CD14-positive monocyte (primary cell): Measurements from ENCODE around the gene SLC9A9. TPM values are rescaled to one million over a fixed set of nuclear protein-coding genes. Genes with fewer than 3 reads are reported as not detected.

Experiments used
- DNase-seq, 3 donors: peaks; one replicate each; pipeline ENCODE4 v3.0.0-alpha.2; 2011 to 2022
- H2AFZ ChIP-seq: 2 replicates; pipeline ENCODE4 v1.6.0; 2012; ENCODE audit warnings: mild to moderate bottlenecking, low read depth, low read length, inconsistent platforms; ENCODE audit not compliant: insufficient read depth, poor library complexity, severe bottlenecking
- H3K27ac ChIP-seq, 2 donors: 1 replicate in 1 of 2; 2 replicates in 1 of 2; pipeline ENCODE4 v1.5.1; 2012 to 2013; ENCODE audit warnings: low read length in 2 of 2, control low read depth in 1 of 2, inconsistent platforms in 1 of 2, low read depth in 1 of 2, mild to moderate bottlenecking in 1 of 2
- H3K27me3 ChIP-seq, 2 donors: one replicate each; pipeline versions ENCODE4 v1.6.0 to v1.6.1; 2011 to 2013; ENCODE audit warnings: low read length in 2 of 2; ENCODE audit not compliant: control insufficient read depth in 2 of 2, insufficient read depth in 2 of 2
- H3K36me3 ChIP-seq, 2 donors: replicated peaks in 1 of 2; 1 replicate in 1 of 2; 2 replicates in 1 of 2; pipeline versions ENCODE4 v1.5.1 to v1.6.1; 2012 to 2013; ENCODE audit warnings: low read length in 2 of 2, control low read depth in 1 of 2, inconsistent platforms in 1 of 2, mild to moderate bottlenecking in 1 of 2; ENCODE audit not compliant: insufficient read depth in 2 of 2, control insufficient read depth in 1 of 2
- H3K4me1 ChIP-seq, 2 donors: 1 replicate in 1 of 2; 2 replicates in 1 of 2; pipeline versions ENCODE4 v1.5.1 to v1.6.1; 2012 to 2013; ENCODE audit warnings: low read length in 2 of 2, control low read depth in 1 of 2, inconsistent platforms in 1 of 2, mild to moderate bottlenecking in 1 of 2, moderate library complexity in 1 of 2; ENCODE audit not compliant: insufficient read depth in 2 of 2, control insufficient read depth in 1 of 2
- H3K4me2 ChIP-seq: replicated peaks from 2 replicates; pipeline ENCODE3; 2012; ENCODE audit warnings: low read length, moderate library complexity, mild to moderate bottlenecking; ENCODE audit not compliant: poor library complexity, severe bottlenecking; ENCODE audit errors: extremely low read depth
- H3K4me3 ChIP-seq, 3 experiments: fragments of 200-600 bp in 1 of 3; sonication (generic) in 1 of 3; replicated peaks in 1 of 3; 1 replicate in 2 of 3; 2 replicates in 1 of 3; pipeline ENCODE4 v1.5.1; 2011 to 2013; ENCODE audit warnings: low read length in 3 of 3, mild to moderate bottlenecking in 3 of 3, control low read depth in 2 of 3, low read depth in 2 of 3, inconsistent platforms in 1 of 3, moderate library complexity in 1 of 3
- H3K79me2 ChIP-seq: 2 replicates; pipeline ENCODE4 v1.6.0; 2012; ENCODE audit warnings: mild to moderate bottlenecking, control low read depth, inconsistent platforms, low read length, moderate library complexity; ENCODE audit not compliant: insufficient read depth
- H3K9ac ChIP-seq: 2 replicates; pipeline ENCODE4 v1.6.0; 2017; ENCODE audit warnings: low read length, mild to moderate bottlenecking; ENCODE audit not compliant: insufficient read depth, poor library complexity, severe bottlenecking
- H3K9me3 ChIP-seq, 2 donors: replicated peaks in 1 of 2; 1 replicate in 1 of 2; 2 replicates in 1 of 2; pipeline versions ENCODE4 v1.5.1 to v1.6.1; 2012 to 2013; ENCODE audit warnings: low read length in 2 of 2, control low read depth in 1 of 2; ENCODE audit not compliant: control insufficient read depth in 1 of 2, insufficient read depth in 1 of 2
- H4K20me1 ChIP-seq: 2 replicates; pipeline ENCODE4 v1.6.0; 2012; ENCODE audit warnings: mild to moderate bottlenecking, low read length, control low read depth, moderate library complexity; ENCODE audit not compliant: insufficient read depth
- H3K27ac Mint-ChIP-seq, 7 donors: one replicate each; pipeline ENCODE4 v1.8.0; 2020; ENCODE audit warnings: mild to moderate bottlenecking in 7 of 7, mixed read lengths in 7 of 7, moderate library complexity in 6 of 7, inconsistent platforms in 2 of 7
- H3K27me3 Mint-ChIP-seq, 3 donors: one replicate each; pipeline ENCODE4 v1.8.0; 2021 to 2022; ENCODE audit warnings: low read depth in 3 of 3, mild to moderate bottlenecking in 3 of 3, mixed read lengths in 3 of 3, moderate library complexity in 3 of 3, inconsistent platforms in 1 of 3
- H3K36me3 Mint-ChIP-seq, 2 donors: one replicate each; pipeline ENCODE4 v1.8.0; 2020; ENCODE audit warnings: mixed read lengths in 2 of 2, inconsistent platforms in 1 of 2, mild to moderate bottlenecking in 1 of 2
- H3K4me1 Mint-ChIP-seq: one replicate; pipeline ENCODE4 v1.8.0; 2020; ENCODE audit warnings: mild to moderate bottlenecking, mixed read lengths
- H3K4me3 Mint-ChIP-seq, 2 donors: one replicate each; pipeline ENCODE4 v1.8.0; 2020; ENCODE audit warnings: mild to moderate bottlenecking in 2 of 2, mixed read lengths in 2 of 2, moderate library complexity in 1 of 2
- H3K9me3 Mint-ChIP-seq, 7 donors: one replicate each; pipeline ENCODE4 v1.8.0; 2020 to 2022; ENCODE audit warnings: mixed read lengths in 7 of 7, mild to moderate bottlenecking in 6 of 7, moderate library complexity in 6 of 7, inconsistent platforms in 2 of 7
- WGBS: methylation state at CpG from one replicate; pipeline ENCODE4 v1.1.5; 2013; ENCODE audit warnings: missing lambda C conversion rate; ENCODE audit not compliant: insufficient coverage; 5-methylcytosine and 5-hydroxymethylcytosine counted together
- intact Hi-C, 2 donors: fragments of 100-400 bp; cut with micrococcal nuclease; formaldehyde crosslinking; loops; one replicate each; pipeline versions ENCODE4 v1.15.0 to v1.15.1; 2023
- polyA plus RNA-seq, 3 donors: library from polyadenylated mRNA; depleted of rRNA in 1 of 3; unstranded in 2 of 3; stranded (reverse) in 1 of 3; fragments of 300-500 nt in 2 of 3; fragments of >200 nt in 1 of 3; fragmentation: Illumina TruSeq in 2 of 3; gene quantifications; 1 replicate in 2 of 3; 2 replicates in 1 of 3; pipeline ENCODE4 v1.2.3, GENCODE V29; 2012 to 2021
- TF ChIP-seq, protein P1 (sequence below): fragments of 200-600 bp; IDR thresholded peaks from one replicate; pipeline ENCODE4 v1.8.0; 2022; ENCODE audit warnings: antibody characterized with exemption, mild to moderate bottlenecking

SLC9A9 gene
- polyA plus RNA-seq, 3 donors: 14.1 to 32.8 (median 27.0) TPM

DNA sequence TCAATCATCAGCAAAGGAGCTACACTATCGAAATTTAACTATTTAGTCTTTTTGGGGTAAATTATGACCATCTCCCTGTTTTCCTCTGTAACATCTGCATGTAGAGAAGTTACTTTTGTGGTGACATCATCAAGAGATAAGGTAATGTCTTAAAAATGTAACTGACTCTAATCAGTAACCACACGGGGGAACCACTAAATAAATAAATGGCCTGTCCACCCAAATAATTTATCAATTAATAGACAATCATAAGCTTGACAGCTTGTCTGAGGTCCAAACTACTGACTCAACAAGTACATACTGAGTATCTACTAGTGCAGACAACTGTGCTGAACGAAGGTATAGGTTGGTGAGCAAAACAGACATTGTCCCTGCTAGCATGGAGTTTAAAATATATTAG is 219.3 kb downstream of the SLC9A9 start:
- Histone ChIP-seq H2AFZ (no peak overlapping the region), H3K79me2 (no peaks in the 10 kb centered on the region), H4K20me1 (no peaks in the 10 kb centered on the region), H3K4me3 (no peak overlapping the region), H3K4me2 (no peak overlapping the region), H3K4me1 (no peaks in the 10 kb centered on the region), H3K9ac (no peak overlapping the region), H3K27ac (no peak overlapping the region), H3K27me3 (no peaks in the 10 kb centered on the region), H3K36me3 (no peaks in the 10 kb centered on the region), H3K9me3 (no peaks in the 10 kb centered on the region)
- no peak overlapping the region for H3K27ac Mint-ChIP-seq
- no peaks in the 10 kb centered on the region for H3K4me1 Mint-ChIP-seq
- WGBS: no CpG with 5 or more reads among the region's 3 CpGs
- no peak overlapping the region for H3K4me3 Mint-ChIP-seq
- peaks cover 3 to 13% of the 10 kb centered on the region in 2 donors for H3K36me3 Mint-ChIP-seq
- TF ChIP-seq, protein P1, sequence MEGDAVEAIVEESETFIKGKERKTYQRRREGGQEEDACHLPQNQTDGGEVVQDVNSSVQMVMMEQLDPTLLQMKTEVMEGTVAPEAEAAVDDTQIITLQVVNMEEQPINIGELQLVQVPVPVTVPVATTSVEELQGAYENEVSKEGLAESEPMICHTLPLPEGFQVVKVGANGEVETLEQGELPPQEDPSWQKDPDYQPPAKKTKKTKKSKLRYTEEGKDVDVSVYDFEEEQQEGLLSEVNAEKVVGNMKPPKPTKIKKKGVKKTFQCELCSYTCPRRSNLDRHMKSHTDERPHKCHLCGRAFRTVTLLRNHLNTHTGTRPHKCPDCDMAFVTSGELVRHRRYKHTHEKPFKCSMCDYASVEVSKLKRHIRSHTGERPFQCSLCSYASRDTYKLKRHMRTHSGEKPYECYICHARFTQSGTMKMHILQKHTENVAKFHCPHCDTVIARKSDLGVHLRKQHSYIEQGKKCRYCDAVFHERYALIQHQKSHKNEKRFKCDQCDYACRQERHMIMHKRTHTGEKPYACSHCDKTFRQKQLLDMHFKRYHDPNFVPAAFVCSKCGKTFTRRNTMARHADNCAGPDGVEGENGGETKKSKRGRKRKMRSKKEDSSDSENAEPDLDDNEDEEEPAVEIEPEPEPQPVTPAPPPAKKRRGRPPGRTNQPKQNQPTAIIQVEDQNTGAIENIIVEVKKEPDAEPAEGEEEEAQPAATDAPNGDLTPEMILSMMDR: no peak
- DNase-seq: no peak
- H3K27me3 Mint-ChIP-seq: no peaks in the 10 kb centered on the region
- H3K9me3 Mint-ChIP-seq: peaks cover 0 to 5% (median 3%) of the 10 kb centered on the region in 7 donors
- intact Hi-C loops: no loop called here

DNA sequence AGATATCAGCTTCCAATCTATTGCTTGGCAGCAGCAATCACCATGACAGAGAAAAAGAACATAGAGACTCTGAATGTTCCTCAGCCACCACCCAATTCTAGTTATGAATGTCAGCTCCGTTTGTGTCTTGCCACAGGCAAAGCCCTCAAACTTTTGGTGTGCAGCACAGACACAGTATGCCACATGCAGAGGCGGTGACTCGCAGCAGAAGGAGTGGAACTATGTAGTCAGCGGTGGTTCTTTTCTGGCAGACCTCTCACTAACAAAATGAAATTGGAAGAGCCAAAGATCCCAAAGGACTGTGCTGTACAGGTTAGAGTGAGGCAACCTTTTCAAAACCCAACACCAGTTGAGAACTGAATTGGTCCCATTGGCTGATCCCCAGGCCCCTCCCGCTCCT is 220.9 kb downstream of the SLC9A9 start:
- Histone ChIP-seq H3K4me2 (no peak overlapping the region), H3K79me2 (no peaks in the 10 kb centered on the region), H3K4me1 (no peaks in the 10 kb centered on the region), H3K9me3 (no peaks in the 10 kb centered on the region), H3K36me3 (no peaks in the 10 kb centered on the region), H2AFZ (no peak overlapping the region), H3K27me3 (no peaks in the 10 kb centered on the region), H3K27ac (no peak overlapping the region), H4K20me1 (no peaks in the 10 kb centered on the region), H3K4me3 (no peak overlapping the region), H3K9ac (no peak overlapping the region)
- no peaks in the 10 kb centered on the region for H3K4me1 Mint-ChIP-seq
- intact Hi-C loops: no loop called here
- no peaks in the 10 kb centered on the region for H3K27me3 Mint-ChIP-seq
- no peak overlapping the region for H3K27ac Mint-ChIP-seq
- no peak for DNase-seq
- H3K4me3 Mint-ChIP-seq: no peak overlapping the region
- H3K9me3 Mint-ChIP-seq: peaks cover 0 to 8% (median 5%) of the 10 kb centered on the region in 7 donors
- TF ChIP-seq, protein P1: no peak
- 83% methylated on average over 1 of the region's 5 CpGs for WGBS
- peaks cover 5 to 11% of the 10 kb centered on the region in 2 donors for H3K36me3 Mint-ChIP-seq
